ENCODE results near the gene RPS15. TPM values are rescaled to one million over a fixed set of nuclear protein-coding genes. Genes with fewer than 3 reads are reported as not detected.

RPS15 gene
- total RNA-seq, 1 experiment from 2014 or later: 450 TPM

- DNase-seq (ENCODE audit: low read depth): no peak
- in situ Hi-C loops (cut with HindIII; ENCODE audit: low pct_unique_long_range_greater_than_20kb, low sequenced_read_pairs): no loop called here
These were observed 49.5 kb downstream of the RPS15 start for GRCh38 chr19:1487576-1488281.

GRCh38 chr19:1488282-1488601 lies 50.0 kb downstream of the RPS15 start:
- DNase-seq (ENCODE audit: low read depth): no peak

GRCh38 chr19:1489463-1490310 lies 51.5 kb downstream of the RPS15 start:
- in situ Hi-C loops (cut with HindIII; ENCODE audit: low pct_unique_long_range_greater_than_20kb, low sequenced_read_pairs): no loop called here
- DNase-seq (ENCODE audit: low read depth): no peak

More at GRCh38 chr19:1488282-1488601, 50.0 kb downstream of the RPS15 start:
- in situ Hi-C loops (cut with HindIII; ENCODE audit: low pct_unique_long_range_greater_than_20kb, low sequenced_read_pairs): no loop called here

Other genes starting within 250 kb of the RPS15 start
- 74.2 and 78.3 TPM in 2 replicates for gene STK11, start 232.6 kb upstream of the RPS15 start, total RNA-seq (2014; rRNA removed; shearing (Covaris generic); ENCODE audit: low replicate concordance)
- gene CBARP, start 200.4 kb upstream of the RPS15 start, total RNA-seq (2014; rRNA removed; shearing (Covaris generic); ENCODE audit: low replicate concordance): 0.24 and 1.9 TPM in 2 replicates
- gene ATP5F1D, start 196.6 kb upstream of the RPS15 start, total RNA-seq (2014; rRNA removed; shearing (Covaris generic); ENCODE audit: low replicate concordance): 17.9 and 24.9 TPM in 2 replicates
- gene MIDN, start 189.8 kb upstream of the RPS15 start, total RNA-seq (2014; rRNA removed; shearing (Covaris generic); ENCODE audit: low replicate concordance): 5.8 and 7.6 TPM in 2 replicates
- 51.1 and 84.1 TPM in 2 replicates for gene CIRBP, start 169.1 kb upstream of the RPS15 start, total RNA-seq (2014; rRNA removed; shearing (Covaris generic); ENCODE audit: low replicate concordance)
- gene FAM174C, start 162.9 kb upstream of the RPS15 start, total RNA-seq (2014; rRNA removed; shearing (Covaris generic); ENCODE audit: low replicate concordance): 24.8 and 29.5 TPM in 2 replicates
- gene EFNA2, start 152.5 kb upstream of the RPS15 start, total RNA-seq (2014; rRNA removed; shearing (Covaris generic); ENCODE audit: low replicate concordance): not detected in 2 replicates
- gene NDUFS7, start 54.5 kb upstream of the RPS15 start, total RNA-seq (2014; rRNA removed; shearing (Covaris generic); ENCODE audit: low replicate concordance): 43.2 and 58.6 TPM in 2 replicates
- 25.5 and 68.1 TPM in 2 replicates for gene GAMT, start 36.9 kb upstream of the RPS15 start, total RNA-seq (2014; rRNA removed; shearing (Covaris generic); ENCODE audit: low replicate concordance)
- 80.1 and 97.4 TPM in 2 replicates for gene DAZAP1, start 30.8 kb upstream of the RPS15 start, total RNA-seq (2014; rRNA removed; shearing (Covaris generic); ENCODE audit: low replicate concordance)
- gene APC2, start 11.7 kb downstream of the RPS15 start, total RNA-seq (2014; rRNA removed; shearing (Covaris generic); ENCODE audit: low replicate concordance): not detected in 2 replicates
- gene C19orf25, start 40.8 kb downstream of the RPS15 start, total RNA-seq (2014; rRNA removed; shearing (Covaris generic); ENCODE audit: low replicate concordance): 28.0 and 29.1 TPM in 2 replicates
- gene PCSK4, start 52.0 kb downstream of the RPS15 start, total RNA-seq (2014; rRNA removed; shearing (Covaris generic); ENCODE audit: low replicate concordance): 2.1 and 3.0 TPM in 2 replicates
- 4.1 and 7.4 TPM in 2 replicates for gene REEP6, start 52.8 kb downstream of the RPS15 start, total RNA-seq (2014; rRNA removed; shearing (Covaris generic); ENCODE audit: low replicate concordance)
- not detected in 2 replicates for gene ADAMTSL5, start 74.6 kb downstream of the RPS15 start, total RNA-seq (2014; rRNA removed; shearing (Covaris generic); ENCODE audit: low replicate concordance)
- gene PLK5, start 85.7 kb downstream of the RPS15 start, total RNA-seq (2014; rRNA removed; shearing (Covaris generic); ENCODE audit: low replicate concordance): not detected in 2 replicates
- gene MEX3D, start 129.9 kb downstream of the RPS15 start, total RNA-seq (2014; rRNA removed; shearing (Covaris generic); ENCODE audit: low replicate concordance): 60.3 and 67.4 TPM in 2 replicates
- gene MBD3, start 154.5 kb downstream of the RPS15 start, total RNA-seq (2014; rRNA removed; shearing (Covaris generic); ENCODE audit: low replicate concordance): 65.2 and 100 TPM in 2 replicates
- 97.2 and 105 TPM in 2 replicates for gene UQCR11, start 167.1 kb downstream of the RPS15 start, total RNA-seq (2014; rRNA removed; shearing (Covaris generic); ENCODE audit: low replicate concordance)
- 40.2 and 65.0 TPM in 2 replicates for gene TCF3, start 214.2 kb downstream of the RPS15 start, total RNA-seq (2014; rRNA removed; shearing (Covaris generic); ENCODE audit: low replicate concordance)

Data from Caki2 (cell line).